ENCODE measurements around the gene SETD7.

- TF ChIP-seq, protein P1, sequence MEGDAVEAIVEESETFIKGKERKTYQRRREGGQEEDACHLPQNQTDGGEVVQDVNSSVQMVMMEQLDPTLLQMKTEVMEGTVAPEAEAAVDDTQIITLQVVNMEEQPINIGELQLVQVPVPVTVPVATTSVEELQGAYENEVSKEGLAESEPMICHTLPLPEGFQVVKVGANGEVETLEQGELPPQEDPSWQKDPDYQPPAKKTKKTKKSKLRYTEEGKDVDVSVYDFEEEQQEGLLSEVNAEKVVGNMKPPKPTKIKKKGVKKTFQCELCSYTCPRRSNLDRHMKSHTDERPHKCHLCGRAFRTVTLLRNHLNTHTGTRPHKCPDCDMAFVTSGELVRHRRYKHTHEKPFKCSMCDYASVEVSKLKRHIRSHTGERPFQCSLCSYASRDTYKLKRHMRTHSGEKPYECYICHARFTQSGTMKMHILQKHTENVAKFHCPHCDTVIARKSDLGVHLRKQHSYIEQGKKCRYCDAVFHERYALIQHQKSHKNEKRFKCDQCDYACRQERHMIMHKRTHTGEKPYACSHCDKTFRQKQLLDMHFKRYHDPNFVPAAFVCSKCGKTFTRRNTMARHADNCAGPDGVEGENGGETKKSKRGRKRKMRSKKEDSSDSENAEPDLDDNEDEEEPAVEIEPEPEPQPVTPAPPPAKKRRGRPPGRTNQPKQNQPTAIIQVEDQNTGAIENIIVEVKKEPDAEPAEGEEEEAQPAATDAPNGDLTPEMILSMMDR (IDR thresholded peaks at IDR 0.05) = no peak
- TF ChIP-seq EZH2 (IDR thresholded peaks at IDR 0.05; ENCODE audit: borderline replicate concordance, insufficient read depth, low read depth, low read length, poor library complexity, severe bottlenecking) = no peak
These were observed 86.8 kb downstream of the SETD7 start for GRCh38 chr4:139469216-139469615.

Measured in B cell (primary cell).